Uterus (tissue), 4 donors: ENCODE data around the gene ZNF532. TPM values are rescaled to one million over a fixed set of nuclear protein-coding genes. Genes with fewer than 3 reads are reported as not detected.

ENCODE experiments used
- DNase-seq, 2 donors: peaks; one replicate each; pipeline ENCODE4 v3.0.0-alpha.2; 2019 to 2020
- H3K27ac ChIP-seq, 2 donors: fragments of 200-600 bp; sonication (generic); 1 replicate in 1 of 2; 2 replicates in 1 of 2; pipeline ENCODE4 v1.5.1; 2016 to 2018
- H3K27me3 ChIP-seq, 2 donors: fragments of 200-600 bp; sonication (generic); one replicate each; pipeline ENCODE4 v1.5.1; 2018 to 2019; ENCODE audit warnings: control low read depth in 1 of 2
- H3K36me3 ChIP-seq, 2 donors: fragments of 200-600 bp; sonication (generic); one replicate each; pipeline ENCODE4 v1.5.1; 2019; ENCODE audit warnings: control low read depth in 1 of 2
- H3K4me1 ChIP-seq, 2 donors: fragments of 200-600 bp; sonication (generic); one replicate each; pipeline ENCODE4 v1.5.1; 2018 to 2019; ENCODE audit warnings: control low read depth in 1 of 2
- H3K4me3 ChIP-seq, 2 donors: fragments of 200-600 bp; sonication (generic); 1 replicate in 1 of 2; 2 replicates in 1 of 2; pipeline ENCODE4 v1.5.1; 2018 to 2019; ENCODE audit warnings: mild to moderate bottlenecking in 1 of 2
- H3K9me3 ChIP-seq, 2 donors: fragments of 200-600 bp; sonication (generic); one replicate each; pipeline ENCODE4 v1.5.1; 2019; ENCODE audit warnings: control low read depth in 1 of 2
- CTCF ChIP-seq, 4 experiments: fragments of 200-600 bp in 2 of 4; fragments of 450-650 bp in 2 of 4; sonication (generic) in 2 of 4; IDR thresholded peaks; one replicate each; pipeline ENCODE4 v1.5.1; 2016 to 2019; ENCODE audit warnings: antibody characterized with exemption in 4 of 4, mild to moderate bottlenecking in 2 of 4, moderate library complexity in 1 of 4
- POLR2A ChIP-seq, 2 donors: fragments of 450-650 bp; IDR thresholded peaks; one replicate each; pipeline ENCODE4 v1.6.1; 2016; ENCODE audit warnings: antibody characterized with exemption in 2 of 2, mild to moderate bottlenecking in 1 of 2, moderate library complexity in 1 of 2
- intact Hi-C: fragments of 100-400 bp; cut with DNase I; formaldehyde crosslinking; loops from one replicate; pipeline ENCODE4 v1.15.1; 2023; ENCODE audit warnings: low total_unique reads
- total RNA-seq, 4 donors: library from RNA; depleted of rRNA in 3 of 4; stranded (reverse); fragments of >200 nt in 3 of 4; gene quantifications; one replicate each; pipeline versions ENCODE4 v1.1.0 to v1.2.4, GENCODE V29; 2014 to 2023
- donor health status: DM: yes; HTN: yes; CAD: no.

Gene ZNF532
- total RNA-seq, 4 donors from 2014 or later = 32.4 to 174 (median 127) TPM

- H3K9me3 ChIP-seq = no peaks in the 10 kb centered on the region
- intact Hi-C loops = no loop called here
- DNase-seq = no peak
- H3K4me1 ChIP-seq = peaks cover 0 to 4% of the 10 kb centered on the region in 2 donors
- H3K36me3 ChIP-seq = no peaks in the 10 kb centered on the region
- H3K27me3 ChIP-seq = no peaks in the 10 kb centered on the region
- H3K4me3 ChIP-seq = no peak overlapping the region
- peak overlapping the region in 1 of 2 donors; percentile 39 for H3K27ac ChIP-seq
- no peak for TF ChIP-seq POLR2A (IDR thresholded peaks at IDR 0.05)
- no peak for TF ChIP-seq CTCF (IDR thresholded peaks at IDR 0.05)
These were observed 18.0 kb downstream of the ZNF532 start for GRCh38 chr18:58882686-58883085.

DNA sequence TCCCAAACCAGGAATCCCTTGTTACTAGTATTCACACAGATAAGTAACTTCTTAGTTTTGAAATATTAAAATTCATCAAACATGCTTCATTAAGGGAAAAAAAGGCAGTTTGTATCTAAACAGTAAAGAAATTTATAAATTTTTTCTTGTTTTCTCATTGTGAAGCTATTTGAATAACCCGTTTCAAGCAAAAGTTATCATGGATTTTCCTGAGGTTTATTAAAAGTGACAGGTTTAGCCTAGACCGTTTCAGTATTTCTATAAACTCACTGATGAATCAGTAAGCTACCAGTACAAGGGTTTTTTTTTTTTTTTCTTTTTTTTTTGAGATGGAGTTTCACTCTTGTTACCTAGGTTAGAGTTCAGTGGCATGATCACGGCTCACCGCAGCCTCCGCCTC, 20.0 kb downstream of the ZNF532 start:
- Histone ChIP-seq H3K9me3 (no peaks in the 10 kb centered on the region), H3K27ac (no peak overlapping the region), H3K4me1 (peaks cover 0 to 4% of the 10 kb centered on the region in 2 donors), H3K27me3 (no peaks in the 10 kb centered on the region), H3K36me3 (no peaks in the 10 kb centered on the region), H3K4me3 (no peak overlapping the region)
- TF ChIP-seq POLR2A (IDR thresholded peaks at IDR 0.05) (no peak), CTCF (IDR thresholded peaks at IDR 0.05) (no peak)
- intact Hi-C loops = no loop called here
- DNase-seq = no peak

DNA sequence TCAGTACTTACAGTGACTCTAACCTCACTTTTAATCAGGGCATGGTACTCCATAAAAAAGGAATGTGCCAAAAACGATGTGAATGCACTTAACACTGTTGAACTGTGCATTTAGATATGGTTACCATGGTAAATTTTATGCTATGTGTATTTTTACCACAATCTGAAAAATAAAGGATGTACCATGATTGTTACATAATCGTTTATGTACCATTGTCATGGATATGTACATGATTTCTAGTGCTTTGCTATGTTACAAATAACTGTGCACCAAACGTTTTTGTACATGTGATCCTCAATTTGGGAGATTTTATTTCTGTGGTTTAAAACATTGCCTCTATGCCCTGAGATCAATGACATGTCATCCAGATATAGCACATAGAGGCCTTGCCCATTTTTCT, 21.8 kb downstream of the ZNF532 start:
- no peaks in the 10 kb centered on the region for H3K4me1 ChIP-seq
- H3K9me3 ChIP-seq = no peaks in the 10 kb centered on the region
- peak overlapping the region in 1 of 2 donors; percentile 87 for H3K27ac ChIP-seq
- no peaks in the 10 kb centered on the region for H3K36me3 ChIP-seq
- no peak for DNase-seq
- TF ChIP-seq POLR2A (IDR thresholded peaks at IDR 0.05) (no peak), CTCF (IDR thresholded peaks at IDR 0.05) (no peak)
- H3K4me3 ChIP-seq = no peak overlapping the region
- intact Hi-C loops = no loop called here
- no peaks in the 10 kb centered on the region for H3K27me3 ChIP-seq

GRCh38 chr18:58886864-58887612, 22.4 kb downstream of the ZNF532 start:
- DNase-seq = no peak
- Histone ChIP-seq H3K4me1 (no peaks in the 10 kb centered on the region), H3K36me3 (no peaks in the 10 kb centered on the region), H3K27ac (peak overlapping the region; percentile 56 to 87), H3K27me3 (no peaks in the 10 kb centered on the region), H3K4me3 (no peak overlapping the region), H3K9me3 (no peaks in the 10 kb centered on the region)
- TF ChIP-seq POLR2A (IDR thresholded peaks at IDR 0.05) = no peak
- no peak for TF ChIP-seq CTCF (IDR thresholded peaks at IDR 0.05)
- intact Hi-C loops = no loop called here

DNA sequence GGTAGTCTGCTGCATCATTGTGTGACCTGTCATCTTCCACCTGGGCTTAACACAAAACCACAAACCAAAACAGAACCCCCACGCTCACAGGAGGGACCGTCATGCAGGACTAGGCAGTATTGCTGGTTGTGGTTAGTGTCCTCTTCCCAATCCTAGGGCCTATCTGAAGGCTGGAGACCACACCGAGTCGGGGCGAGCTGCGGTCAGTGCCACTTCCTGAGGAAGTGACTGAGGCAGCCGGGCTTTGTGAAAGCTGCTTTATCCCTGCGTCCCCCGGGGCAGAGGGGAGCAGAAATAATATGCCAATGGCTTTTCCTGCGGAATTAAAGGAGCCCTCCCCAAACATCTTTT, 22.9 kb downstream of the ZNF532 start:
- Histone ChIP-seq H3K4me3 (no peak overlapping the region), H3K9me3 (no peaks in the 10 kb centered on the region), H3K36me3 (no peaks in the 10 kb centered on the region), H3K4me1 (no peaks in the 10 kb centered on the region), H3K27ac (peak overlapping the region; percentile 56 to 87), H3K27me3 (no peaks in the 10 kb centered on the region)
- peak; percentile 36 to 40 for DNase-seq
- TF ChIP-seq CTCF (IDR thresholded peaks at IDR 0.05) (no peak), POLR2A (IDR thresholded peaks at IDR 0.05) (no peak)
- intact Hi-C loops = no loop called here
